ENCODE measurements around the gene HDGFL2. TPM values are rescaled to one million over a fixed set of nuclear protein-coding genes. Genes with fewer than 3 reads are reported as not detected.

The HDGFL2 gene
- 35.4 and 41.7 TPM in 2 replicates for total RNA-seq

DNA sequence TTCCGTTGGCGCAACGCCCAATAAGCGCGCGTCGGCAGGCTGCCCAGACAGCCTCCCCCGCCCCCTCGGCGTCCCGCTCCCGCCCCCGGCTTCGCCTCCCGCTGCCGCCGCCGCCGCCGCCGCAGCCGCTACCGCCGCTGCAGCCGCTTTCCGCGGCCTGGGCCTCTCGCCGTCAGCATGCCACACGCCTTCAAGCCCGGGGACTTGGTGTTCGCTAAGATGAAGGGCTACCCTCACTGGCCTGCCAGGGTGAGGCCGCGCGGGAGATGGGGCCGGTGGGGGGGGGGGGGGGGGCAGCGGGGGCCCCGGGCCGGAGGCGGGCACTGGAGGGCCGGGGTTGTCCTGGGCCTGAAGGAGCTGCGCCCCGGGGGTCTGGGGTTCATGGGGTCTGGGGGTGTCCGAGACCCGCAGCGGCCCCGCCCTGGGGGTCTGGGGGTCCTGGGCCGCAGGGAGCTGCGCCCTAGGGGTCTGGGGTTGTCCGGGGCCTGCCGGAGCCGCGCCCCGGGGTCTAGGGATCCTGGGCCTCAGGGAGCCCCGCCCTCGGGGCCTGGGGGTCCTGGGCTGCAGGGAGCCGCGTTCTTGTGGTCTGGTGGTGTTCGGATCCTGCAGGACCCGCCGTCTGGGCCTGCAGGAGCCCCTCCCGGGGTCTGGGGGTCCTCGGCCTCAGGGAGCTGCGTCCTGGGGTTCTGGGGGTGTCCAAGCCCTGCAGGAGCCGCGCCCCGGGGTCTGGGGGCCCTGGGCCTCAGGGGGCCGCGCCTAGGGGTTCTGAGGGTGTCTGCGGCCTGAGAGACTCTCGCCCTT, at the start of gene HDGFL2:
Gene HDGFL2, plus strand, starts transcription at position 124 of the 801 bp plus-strand sequence. Its CDS starts 54 bp downstream, at position 178.

DNA sequence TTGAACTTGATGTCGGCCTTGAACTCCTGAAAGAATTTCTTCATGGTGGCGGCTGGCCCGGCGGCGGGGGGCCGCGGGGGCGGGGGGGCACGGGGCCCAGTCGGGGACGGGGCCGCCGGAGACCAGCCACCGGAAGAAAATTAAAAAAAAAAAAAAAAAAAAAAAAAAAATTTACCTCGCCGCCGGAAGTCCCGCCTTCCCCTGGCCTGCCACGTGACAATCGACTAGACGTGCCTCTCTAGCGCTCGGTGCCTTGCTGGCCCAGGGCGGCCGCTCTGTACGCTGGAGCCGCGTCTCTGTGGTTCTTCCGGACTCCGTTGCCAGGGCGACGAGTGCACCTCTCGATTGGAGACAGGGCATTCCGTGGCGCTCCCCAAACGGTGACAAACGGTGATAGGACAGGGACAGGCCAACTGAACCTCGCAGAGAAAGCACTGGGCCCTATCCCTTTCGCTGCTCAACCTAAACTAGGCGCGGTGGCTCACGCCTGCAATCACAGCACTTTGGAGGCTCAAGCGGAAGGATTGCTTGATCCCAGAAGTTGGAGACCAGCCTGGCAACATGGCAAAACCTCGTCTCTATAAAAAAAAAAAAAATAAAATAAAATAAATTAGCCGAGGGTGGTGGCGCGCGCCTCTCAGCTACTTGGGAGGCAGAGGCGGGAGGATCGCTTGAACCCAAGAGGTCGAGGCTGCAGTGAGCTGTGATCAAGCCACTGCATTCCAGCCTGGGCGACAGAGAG, 14.3 kb upstream of the HDGFL2 start, which contains the start of gene UBXN6:
Gene UBXN6, minus strand, starts transcription at position 141 of the 742 bp plus-strand sequence. Its CDS starts 97 bp downstream, at position 44.

DNA sequence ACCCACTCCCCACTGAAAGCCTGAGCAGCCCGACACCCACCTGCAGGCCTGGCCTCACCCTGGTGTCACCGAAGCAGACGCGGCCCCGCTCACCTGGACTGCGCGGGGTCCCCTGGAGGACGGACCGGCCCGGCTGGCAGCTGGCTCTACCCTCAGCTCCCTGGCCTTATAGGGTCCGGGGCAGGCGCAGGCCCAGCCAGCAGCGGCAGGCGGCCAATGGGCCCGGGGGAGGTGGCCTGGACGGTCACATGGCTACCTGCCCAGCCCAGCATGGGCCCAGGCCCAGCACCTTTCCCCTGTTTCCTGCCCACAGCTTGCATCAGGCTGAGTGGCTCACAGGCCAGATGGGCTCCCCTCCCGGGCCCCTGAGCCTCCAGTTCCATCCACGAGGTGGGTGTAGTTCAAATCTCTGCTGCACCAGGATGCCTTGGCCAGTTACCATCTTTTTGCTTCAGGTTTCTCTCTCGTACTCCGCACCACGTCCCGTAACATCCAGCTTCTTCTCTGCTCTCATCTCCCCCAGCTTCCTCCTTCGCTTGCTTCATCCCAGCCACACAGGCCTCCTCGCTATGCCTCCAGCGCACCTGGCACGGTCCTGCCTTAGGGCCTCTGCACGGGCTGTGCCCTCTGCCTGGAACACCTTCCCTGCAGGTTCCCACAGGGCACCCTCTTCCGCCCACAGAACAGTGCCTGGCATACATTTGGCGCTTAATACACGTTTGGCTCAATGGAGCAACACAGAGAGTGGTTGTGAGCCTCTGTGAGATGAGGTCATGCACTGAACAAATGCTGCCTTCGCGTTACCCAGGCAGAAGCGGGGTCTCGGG, 46.5 kb downstream of the HDGFL2 start, which contains the start of gene PLIN4:
Gene PLIN4, minus strand, starts transcription at position 142 of the 827 bp plus-strand sequence. CDS start 214 bp downstream, outside the sequence.

DNA sequence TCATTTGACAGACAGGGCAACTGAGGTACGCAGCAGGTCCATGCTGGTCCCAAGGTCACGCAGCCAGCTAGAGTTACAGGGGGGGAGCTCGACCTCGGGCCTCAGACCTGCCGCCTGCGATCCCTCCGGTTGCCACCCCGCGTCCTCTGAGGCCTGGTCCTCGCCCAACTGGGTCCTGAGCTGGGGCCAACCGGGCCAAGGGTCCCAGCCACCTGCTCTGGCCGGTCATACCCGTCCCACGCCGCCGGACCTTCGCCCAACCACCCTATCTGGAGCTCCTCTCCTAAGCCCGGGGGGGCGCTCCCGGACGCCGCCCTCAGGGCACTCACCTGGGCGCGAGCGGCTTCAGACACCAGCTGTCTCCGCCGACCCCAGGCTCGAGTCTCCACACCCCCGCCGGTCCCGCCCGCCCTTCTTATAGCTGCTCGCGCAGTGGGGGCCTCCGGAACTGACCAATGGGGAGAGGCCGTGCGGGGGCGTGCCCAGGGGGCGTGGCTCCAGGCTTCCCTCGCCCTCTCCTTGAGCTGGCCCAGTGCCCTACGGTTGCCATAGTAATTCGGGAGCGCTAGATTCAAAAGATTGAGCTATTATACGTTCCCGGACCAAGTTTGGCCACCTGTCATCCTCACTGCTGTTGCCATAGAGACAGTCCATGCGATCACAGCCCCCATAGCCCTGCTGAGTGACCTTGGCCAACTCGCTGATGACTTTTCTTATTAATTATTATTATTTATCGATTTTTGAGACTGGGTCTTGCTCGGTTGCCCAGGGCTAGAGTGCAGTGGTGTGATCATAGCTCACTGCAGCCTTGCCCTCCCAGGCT, 63.0 kb downstream of the HDGFL2 start, which contains the start of gene PLIN5:
Gene PLIN5, minus strand, starts transcription at position 389 of the 823 bp plus-strand sequence. CDS start 1,150 bp downstream, outside the sequence.

DNA sequence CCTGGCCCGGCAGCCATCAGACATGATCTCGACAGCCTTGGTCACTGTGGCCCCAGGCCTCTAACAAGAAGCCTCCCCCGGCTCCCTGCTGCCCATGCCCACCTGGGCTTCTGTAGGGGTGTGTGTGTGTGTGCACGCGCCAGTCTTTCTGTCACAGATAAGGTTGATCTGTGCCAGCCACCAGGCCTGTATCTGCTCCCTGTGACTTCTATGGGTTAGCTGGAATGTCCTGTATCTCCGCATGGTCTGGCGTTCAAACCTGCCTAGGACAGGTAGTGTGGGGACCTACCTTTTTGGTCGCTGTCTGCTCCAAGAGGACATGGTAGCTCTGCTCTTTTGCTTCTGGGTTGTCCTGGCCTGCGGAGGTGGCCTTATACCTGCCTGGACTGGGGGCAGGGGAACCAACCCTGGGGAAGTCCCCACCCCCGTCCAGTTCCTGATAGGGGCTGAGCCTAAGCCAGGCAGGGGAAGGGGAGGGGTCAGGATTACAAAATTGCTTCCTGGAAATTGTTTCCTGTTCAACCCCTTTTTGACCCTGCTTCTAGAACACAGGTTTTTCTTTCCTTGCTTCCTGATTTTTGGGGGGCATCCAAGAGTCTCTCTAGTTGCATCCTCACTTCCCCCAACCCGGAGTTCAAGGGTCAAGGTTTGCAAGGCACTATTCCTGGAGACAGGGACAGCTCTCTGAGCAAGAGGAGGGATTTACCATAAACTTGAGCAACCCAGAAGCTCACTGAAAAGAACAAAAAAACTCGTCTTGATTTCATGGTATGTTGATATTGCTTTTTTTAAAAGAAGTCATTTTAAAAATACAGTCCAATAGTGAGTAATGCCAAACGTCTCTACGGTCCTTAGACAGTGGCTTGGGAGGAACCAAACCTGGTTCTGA, 67.8 kb downstream of the HDGFL2 start, which contains the start of gene LRG1:
Gene LRG1, minus strand, starts transcription at position 344 of the 889 bp plus-strand sequence. Its CDS starts 23 bp downstream, at position 321.

Small RNA genes lying within 50 kb of the gene (small RNA-seq; reads per million reads assigned to genes)
- gene MIR4746, result not detected

Other genes starting within 250 kb of the HDGFL2 start
- not detected in 2 replicates for gene EBI3, start 242.8 kb upstream of the HDGFL2 start, total RNA-seq
- gene YJU2, start 225.2 kb upstream of the HDGFL2 start, total RNA-seq, result 15.0 and 15.2 TPM in 2 replicates
- not detected in 2 replicates for gene SHD, start 193.0 kb upstream of the HDGFL2 start, total RNA-seq
- not detected in 2 replicates for gene TMIGD2, start 169.9 kb upstream of the HDGFL2 start, total RNA-seq
- 1.1 and 1.4 TPM in 2 replicates for gene FSD1, start 167.7 kb upstream of the HDGFL2 start, total RNA-seq
- gene STAP2, start 133.5 kb upstream of the HDGFL2 start, total RNA-seq, result 2.4 and 3.9 TPM in 2 replicates
- 7.4 and 7.7 TPM in 2 replicates for gene MPND, start 128.7 kb upstream of the HDGFL2 start, total RNA-seq
- gene SH3GL1, start 71.8 kb upstream of the HDGFL2 start, total RNA-seq, result 64.1 and 73.3 TPM in 2 replicates
- gene CHAF1A, start 69.7 kb upstream of the HDGFL2 start, total RNA-seq, result 5.4 and 6.8 TPM in 2 replicates
- 106 and 111 TPM in 2 replicates for gene UBXN6, start 14.5 kb upstream of the HDGFL2 start, total RNA-seq
- gene PLIN4, start 46.2 kb downstream of the HDGFL2 start, total RNA-seq, result 0.11 and 0.13 TPM in 2 replicates
- not detected in 2 replicates for gene PLIN5, start 62.9 kb downstream of the HDGFL2 start, total RNA-seq
- not detected in 2 replicates for gene LRG1, start 67.7 kb downstream of the HDGFL2 start, total RNA-seq
- 0.43 and 1.7 TPM in 2 replicates for gene SEMA6B, start 87.4 kb downstream of the HDGFL2 start, total RNA-seq
- gene TNFAIP8L1, start 167.2 kb downstream of the HDGFL2 start, total RNA-seq, result 1.6 and 1.8 TPM in 2 replicates
- 133 and 176 TPM in 2 replicates for gene MYDGF, start 198.0 kb downstream of the HDGFL2 start, total RNA-seq

Measured in articular chondrocyte of knee joint (primary cell).